Skeletal muscle tissue (tissue), 4 donors: Measurements from ENCODE around the gene GNMT. TPM values are rescaled to one million over a fixed set of nuclear protein-coding genes. Genes with fewer than 3 reads are reported as not detected.
"Not testable (repeated sequence)": the region's sequence is repeated elsewhere in the genome, so short reads cannot be mapped to it uniquely, and the experiment has no call there.

Source experiments
- H3K27ac ChIP-seq: one replicate; pipeline ENCODE4 v1.7.0; 2013; ENCODE audit warnings: mild to moderate bottlenecking, low read depth, low read length, inconsistent platforms
- H3K27me3 ChIP-seq, 3 donors: one replicate each; pipeline ENCODE4 v1.7.0; 2013; ENCODE audit warnings: low read length in 3 of 3; ENCODE audit not compliant: control insufficient read depth in 3 of 3, insufficient read depth in 3 of 3
- H3K36me3 ChIP-seq, 3 donors: one replicate each; pipeline ENCODE4 v1.7.0; 2013; ENCODE audit warnings: low read length in 3 of 3; ENCODE audit not compliant: control insufficient read depth in 3 of 3, insufficient read depth in 3 of 3
- H3K4me1 ChIP-seq, 3 donors: one replicate each; pipeline ENCODE4 v1.7.0; 2013; ENCODE audit warnings: low read length in 3 of 3, mild to moderate bottlenecking in 3 of 3; ENCODE audit not compliant: control insufficient read depth in 3 of 3, insufficient read depth in 3 of 3
- H3K4me3 ChIP-seq, 3 donors: one replicate each; pipeline ENCODE4 v1.7.0; 2013; ENCODE audit warnings: low read length in 3 of 3
- H3K9ac ChIP-seq, 3 donors: one replicate each; pipeline ENCODE4 v1.7.0; 2013; ENCODE audit warnings: low read length in 3 of 3, mild to moderate bottlenecking in 3 of 3, moderate library complexity in 2 of 3, low read depth in 1 of 3
- H3K9me3 ChIP-seq, 3 donors: one replicate each; pipeline ENCODE4 v1.7.0; 2013; ENCODE audit warnings: low read length in 3 of 3; ENCODE audit not compliant: control insufficient read depth in 3 of 3
- total RNA-seq: library from RNA; depleted of rRNA; stranded (reverse); fragments of >200 nt; gene quantifications from one replicate; pipeline ENCODE4 v1.2.3, GENCODE V29; 2014
- donor health status: Osteomylitis.

GNMT gene
- total RNA-seq, 1 donor from 2014 or later = not detected

GRCh38 chr6:42940493-42941045 is 20.0 kb upstream of the GNMT start:
- no peak overlapping the region for H3K9ac ChIP-seq
- no peak overlapping the region for H3K4me3 ChIP-seq
- no peak overlapping the region for H3K27ac ChIP-seq
- H3K36me3 ChIP-seq = peaks cover 17 to 40% (median 34%) of the 10 kb centered on the region in 3 donors
- H3K4me1 ChIP-seq = no peaks in the 10 kb centered on the region
- no peaks in the 10 kb centered on the region for H3K27me3 ChIP-seq
- H3K9me3 ChIP-seq = no peaks in the 10 kb centered on the region

- H3K9me3 ChIP-seq, H3K27me3 ChIP-seq, H3K4me1 ChIP-seq, H3K27ac ChIP-seq, H3K4me3 ChIP-seq, H3K9ac ChIP-seq: not testable (repeated sequence)
- H3K36me3 ChIP-seq = peaks cover 11 to 32% (median 27%) of the 10 kb centered on the region in 3 donors
Observed at GRCh38 chr6:42941356-42941755, 19.2 kb upstream of the GNMT start.

GRCh38 chr6:42942444-42942843 is 18.1 kb upstream of the GNMT start:
- no peak overlapping the region for H3K9ac ChIP-seq

GRCh38 chr6:42947950-42948349 is 12.6 kb upstream of the GNMT start:
- Histone ChIP-seq H3K27me3 (no peaks in the 10 kb centered on the region), H3K9me3 (no peaks in the 10 kb centered on the region), H3K36me3 (peaks cover 0 to 6% (median 0%) of the 10 kb centered on the region in 3 donors), H3K4me1 (no peaks in the 10 kb centered on the region), H3K9ac (no peak overlapping the region), H3K27ac (no peak overlapping the region), H3K4me3 (no peak overlapping the region)

More at GRCh38 chr6:42942444-42942843, 18.1 kb upstream of the GNMT start:
- no peaks in the 10 kb centered on the region for H3K4me1 ChIP-seq
- peaks cover 11 to 26% (median 19%) of the 10 kb centered on the region in 3 donors for H3K36me3 ChIP-seq
- no peak overlapping the region for H3K4me3 ChIP-seq
- H3K27ac ChIP-seq = no peak overlapping the region
- no peaks in the 10 kb centered on the region for H3K27me3 ChIP-seq
- H3K9me3 ChIP-seq = no peaks in the 10 kb centered on the region

GRCh38 chr6:42952389-42952788 is 8.2 kb upstream of the GNMT start:
- no peak overlapping the region for H3K27ac ChIP-seq
- no peak overlapping the region for H3K4me3 ChIP-seq
- H3K4me1 ChIP-seq = no peaks in the 10 kb centered on the region
- H3K9me3 ChIP-seq = no peaks in the 10 kb centered on the region
- no peaks in the 10 kb centered on the region for H3K36me3 ChIP-seq
- no peak overlapping the region for H3K9ac ChIP-seq
- no peaks in the 10 kb centered on the region for H3K27me3 ChIP-seq

GRCh38 chr6:42954405-42954804 is 6.1 kb upstream of the GNMT start:
- H3K4me3 ChIP-seq, H3K36me3 ChIP-seq, H3K27ac ChIP-seq, H3K9me3 ChIP-seq, H3K4me1 ChIP-seq, H3K9ac ChIP-seq, H3K27me3 ChIP-seq: not testable (repeated sequence)

- H3K9me3 ChIP-seq = no peaks in the 10 kb centered on the region
- no peak overlapping the region for H3K27ac ChIP-seq
- H3K4me3 ChIP-seq = no peak overlapping the region
- H3K36me3 ChIP-seq = peaks cover 3 to 11% (median 10%) of the 10 kb centered on the region in 3 donors
- H3K27me3 ChIP-seq = no peaks in the 10 kb centered on the region
- H3K9ac ChIP-seq = no peak overlapping the region
- peaks cover 14 to 17% (median 15%) of the 10 kb centered on the region in 3 donors for H3K4me1 ChIP-seq
Observed at GRCh38 chr6:42958125-42958524, 2.4 kb upstream of the GNMT start.

- Histone ChIP-seq H3K27ac (no peak overlapping the region), H3K27me3 (no peaks in the 10 kb centered on the region), H3K9ac (peak overlapping the region in 1 of 3 donors; percentile 77), H3K36me3 (peaks cover 16 to 26% (median 26%) of the 10 kb centered on the region in 3 donors), H3K9me3 (no peaks in the 10 kb centered on the region), H3K4me1 (peaks cover 14 to 17% (median 15%) of the 10 kb centered on the region in 3 donors), H3K4me3 (peak overlapping the region; percentile 59 to 75 (median 74))
Observed at GRCh38 chr6:42959917-42960242, 674 bp upstream of the GNMT start.

GRCh38 chr6:42961020-42961470 is 491 bp downstream of the GNMT start:
- Histone ChIP-seq H3K9ac (peak overlapping the region in 2 of 3 donors; percentile 62 to 77), H3K4me3 (peak overlapping the region; percentile 59 to 75 (median 74)), H3K27me3 (no peaks in the 10 kb centered on the region), H3K27ac (no peak overlapping the region), H3K4me1 (peaks cover 14 to 17% (median 15%) of the 10 kb centered on the region in 3 donors), H3K36me3 (peaks cover 21 to 38% (median 36%) of the 10 kb centered on the region in 3 donors), H3K9me3 (no peaks in the 10 kb centered on the region)

GRCh38 chr6:42962096-42962495 is 1.5 kb downstream of the GNMT start:
- H3K36me3 ChIP-seq = peaks cover 25 to 45% (median 43%) of the 10 kb centered on the region in 3 donors
- H3K4me3 ChIP-seq = no peak overlapping the region
- no peaks in the 10 kb centered on the region for H3K9me3 ChIP-seq
- H3K9ac ChIP-seq = no peak overlapping the region
- no peak overlapping the region for H3K27ac ChIP-seq
- H3K4me1 ChIP-seq = peaks cover 14 to 17% (median 15%) of the 10 kb centered on the region in 3 donors
- H3K27me3 ChIP-seq = no peaks in the 10 kb centered on the region
